Measurements from ENCODE around the gene SLC35D3. TPM values are rescaled to one million over a fixed set of nuclear protein-coding genes. Genes with fewer than 3 reads are reported as not detected.

SLC35D3 gene
- total RNA-seq, 1 experiment from 2014 or later = not detected

DNA sequence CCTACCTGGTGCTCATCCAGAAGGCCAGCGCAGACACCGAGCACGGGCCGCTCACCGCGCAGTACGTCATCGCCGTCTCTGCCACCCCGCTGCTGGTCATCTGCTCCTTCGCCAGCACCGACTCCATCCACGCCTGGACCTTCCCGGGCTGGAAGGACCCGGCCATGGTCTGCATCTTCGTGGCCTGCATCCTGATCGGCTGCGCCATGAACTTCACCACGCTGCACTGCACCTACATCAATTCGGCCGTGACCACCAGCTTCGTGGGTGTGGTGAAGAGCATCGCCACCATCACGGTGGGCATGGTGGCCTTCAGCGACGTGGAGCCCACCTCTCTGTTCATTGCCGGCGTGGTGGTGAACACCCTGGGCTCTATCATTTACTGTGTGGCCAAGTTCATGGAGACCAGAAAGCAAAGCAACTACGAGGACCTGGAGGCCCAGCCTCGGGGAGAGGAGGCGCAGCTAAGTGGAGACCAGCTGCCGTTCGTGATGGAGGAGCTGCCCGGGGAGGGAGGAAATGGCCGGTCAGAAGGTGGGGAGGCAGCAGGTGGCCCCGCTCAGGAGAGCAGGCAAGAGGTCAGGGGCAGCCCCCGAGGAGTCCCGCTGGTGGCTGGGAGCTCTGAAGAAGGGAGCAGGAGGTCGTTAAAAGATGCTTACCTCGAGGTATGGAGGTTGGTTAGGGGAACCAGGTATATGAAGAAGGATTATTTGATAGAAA, 2.0 kb downstream of the SLC35D3 start:
- BruUV-seq (replicated peaks) = no TSS peak
- ChIA-PET RAD21 (ENCODE audit: low non-redundant PET in 1 of 2, low total read pairs in 2 of 2, uncharacterized antibody in 2 of 2, unreplicated experiment in 2 of 2) (no interaction called here), POLR2A (no interaction called here), CTCF (interaction anchor here (1.6 kb wide), 1 partner anchor 80 kb away, joined by 4 read pairs; no protein-coding TSS in a partner anchor)
- no peaks in the 10 kb centered on the region for H3K4me1 ChIP-seq (ENCODE audit: control insufficient read depth in 1 of 2, insufficient read depth in 2 of 2, low read length in 2 of 2)
- no peak overlapping the region for H3K4me2 ChIP-seq (ENCODE audit: low read length)
- no peak overlapping the region for H3K27ac ChIP-seq (ENCODE audit: low read depth, low read length)
- no peak for ATAC-seq
- H3K9ac ChIP-seq (ENCODE audit: low read length) = no peak overlapping the region
- no peaks in the 10 kb centered on the region for H3K27me3 ChIP-seq (ENCODE audit: insufficient read depth, low read length)
- H2AFZ ChIP-seq (ENCODE audit: low read depth, low read length, poor library complexity, severe bottlenecking) = no peak overlapping the region
- H3K79me2 ChIP-seq (ENCODE audit: insufficient read depth, low read length) = no peaks in the 10 kb centered on the region
- no peaks in the 10 kb centered on the region for H4K20me1 ChIP-seq (ENCODE audit: insufficient read depth)
- no peaks in the 10 kb centered on the region for H3K9me2 ChIP-seq (ENCODE audit: insufficient read depth)
- no peak for TF ChIP-seq YY1 (IDR thresholded peaks at IDR 0.05; ENCODE audit: extremely low read depth, insufficient replicate concordance, low read depth, low read length)
- TF ChIP-seq SIN3A (IDR thresholded peaks at IDR 0.05; ENCODE audit: low read depth) = no peak
- no peak for TF ChIP-seq POLR2AphosphoS5 (IDR thresholded peaks at IDR 0.05; ENCODE audit: low read depth, low read length)
- H3K36me3 ChIP-seq (ENCODE audit: control insufficient read depth in 1 of 2, insufficient read depth in 2 of 2, low read length in 2 of 2) = no peaks in the 10 kb centered on the region
- no peak for DNase-seq (ENCODE audit: low read depth, low spot score)
- H3K4me3 ChIP-seq (replicated peaks in 1 of 2; ENCODE audit: low read depth in 1 of 2, low read length in 2 of 2) = no peak overlapping the region
- intact Hi-C loops (cut with micrococcal nuclease) = no loop called here
- no peaks in the 10 kb centered on the region for H3K9me3 ChIP-seq (ENCODE audit: control insufficient read depth in 1 of 2, insufficient read depth in 1 of 2, low read depth in 1 of 2, low read length in 2 of 2)

GRCh38 chr6:136926383-136926782, 4.3 kb downstream of the SLC35D3 start:
- H3K27me3 ChIP-seq (ENCODE audit: insufficient read depth, low read length) = no peaks in the 10 kb centered on the region
- no peak overlapping the region for H2AFZ ChIP-seq (ENCODE audit: low read depth, low read length, poor library complexity, severe bottlenecking)
- no peaks in the 10 kb centered on the region for H4K20me1 ChIP-seq (ENCODE audit: insufficient read depth)
- H3K4me1 ChIP-seq (ENCODE audit: control insufficient read depth in 1 of 2, insufficient read depth in 2 of 2, low read length in 2 of 2) = no peaks in the 10 kb centered on the region
- BruUV-seq (replicated peaks) = no TSS peak
- H3K9ac ChIP-seq (ENCODE audit: low read length) = no peak overlapping the region
- ChIA-PET POLR2A (no interaction called here), RAD21 (ENCODE audit: low non-redundant PET in 1 of 2, low total read pairs in 2 of 2, uncharacterized antibody in 2 of 2, unreplicated experiment in 2 of 2) (no interaction called here), CTCF (interaction anchor here (1.2 kb wide), 1 partner anchor 282 kb away, joined by 3 read pairs; no protein-coding TSS in a partner anchor)
- no peak overlapping the region for H3K27ac ChIP-seq (ENCODE audit: low read depth, low read length)
- H3K9me3 ChIP-seq (ENCODE audit: control insufficient read depth in 1 of 2, insufficient read depth in 1 of 2, low read depth in 1 of 2, low read length in 2 of 2) = no peaks in the 10 kb centered on the region
- no peaks in the 10 kb centered on the region for H3K36me3 ChIP-seq (ENCODE audit: control insufficient read depth in 1 of 2, insufficient read depth in 2 of 2, low read length in 2 of 2)
- intact Hi-C loops (cut with micrococcal nuclease) = loop anchor here (5.0 kb wide), 1 partner anchor 344 kb away; no protein-coding TSS in a partner anchor
- H3K9me2 ChIP-seq (ENCODE audit: insufficient read depth) = no peaks in the 10 kb centered on the region
- no peak for DNase-seq (ENCODE audit: low read depth, low spot score)
- H3K79me2 ChIP-seq (ENCODE audit: insufficient read depth, low read length) = no peaks in the 10 kb centered on the region
- ATAC-seq = no peak
- H3K4me3 ChIP-seq (replicated peaks in 1 of 2; ENCODE audit: low read depth in 1 of 2, low read length in 2 of 2) = no peak overlapping the region
- no peak overlapping the region for H3K4me2 ChIP-seq (ENCODE audit: low read length)
- TF ChIP-seq, protein P1, sequence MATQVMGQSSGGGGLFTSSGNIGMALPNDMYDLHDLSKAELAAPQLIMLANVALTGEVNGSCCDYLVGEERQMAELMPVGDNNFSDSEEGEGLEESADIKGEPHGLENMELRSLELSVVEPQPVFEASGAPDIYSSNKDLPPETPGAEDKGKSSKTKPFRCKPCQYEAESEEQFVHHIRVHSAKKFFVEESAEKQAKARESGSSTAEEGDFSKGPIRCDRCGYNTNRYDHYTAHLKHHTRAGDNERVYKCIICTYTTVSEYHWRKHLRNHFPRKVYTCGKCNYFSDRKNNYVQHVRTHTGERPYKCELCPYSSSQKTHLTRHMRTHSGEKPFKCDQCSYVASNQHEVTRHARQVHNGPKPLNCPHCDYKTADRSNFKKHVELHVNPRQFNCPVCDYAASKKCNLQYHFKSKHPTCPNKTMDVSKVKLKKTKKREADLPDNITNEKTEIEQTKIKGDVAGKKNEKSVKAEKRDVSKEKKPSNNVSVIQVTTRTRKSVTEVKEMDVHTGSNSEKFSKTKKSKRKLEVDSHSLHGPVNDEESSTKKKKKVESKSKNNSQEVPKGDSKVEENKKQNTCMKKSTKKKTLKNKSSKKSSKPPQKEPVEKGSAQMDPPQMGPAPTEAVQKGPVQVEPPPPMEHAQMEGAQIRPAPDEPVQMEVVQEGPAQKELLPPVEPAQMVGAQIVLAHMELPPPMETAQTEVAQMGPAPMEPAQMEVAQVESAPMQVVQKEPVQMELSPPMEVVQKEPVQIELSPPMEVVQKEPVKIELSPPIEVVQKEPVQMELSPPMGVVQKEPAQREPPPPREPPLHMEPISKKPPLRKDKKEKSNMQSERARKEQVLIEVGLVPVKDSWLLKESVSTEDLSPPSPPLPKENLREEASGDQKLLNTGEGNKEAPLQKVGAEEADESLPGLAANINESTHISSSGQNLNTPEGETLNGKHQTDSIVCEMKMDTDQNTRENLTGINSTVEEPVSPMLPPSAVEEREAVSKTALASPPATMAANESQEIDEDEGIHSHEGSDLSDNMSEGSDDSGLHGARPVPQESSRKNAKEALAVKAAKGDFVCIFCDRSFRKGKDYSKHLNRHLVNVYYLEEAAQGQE (IDR thresholded peaks at IDR 0.05; ENCODE audit: low read depth) = no peak
- TF ChIP-seq ZNF274 (IDR thresholded peaks at IDR 0.05; ENCODE audit: low read depth, low read length) = no peak
- TF ChIP-seq ELF1 (IDR thresholded peaks at IDR 0.05; ENCODE audit: borderline replicate concordance, low read depth) = no peak
- no peak for TF ChIP-seq EZH2phosphoT487 (IDR thresholded peaks at IDR 0.05; ENCODE audit: borderline replicate concordance)
- no peak for TF ChIP-seq ZFX (IDR thresholded peaks at IDR 0.05)
- TF ChIP-seq FOSL1 (IDR thresholded peaks at IDR 0.05; ENCODE audit: low read depth) = no peak
- TF ChIP-seq CTCF (IDR thresholded peaks at IDR 0.05 in 2 of 3, conservative IDR thresholded peaks at IDR 0.05 in 1 of 3; ENCODE audit: borderline replicate concordance in 1 of 3, insufficient read depth in 1 of 3, low read depth in 2 of 3, low read length in 2 of 3) = no peak
- no peak for TF ChIP-seq EZH2 (IDR thresholded peaks at IDR 0.05)
- no peak for TF ChIP-seq EGR1 (IDR thresholded peaks at IDR 0.05; ENCODE audit: low read depth)
- TF ChIP-seq JUND (IDR thresholded peaks at IDR 0.05) = no peak
- no peak for TF ChIP-seq SP1 (IDR thresholded peaks at IDR 0.05; ENCODE audit: low read depth)
- TF ChIP-seq CEBPB (IDR thresholded peaks at IDR 0.05; ENCODE audit: low read depth) = no peak
- TF ChIP-seq POLR2AphosphoS5 (IDR thresholded peaks at IDR 0.05; ENCODE audit: low read depth, low read length) = no peak
- TF ChIP-seq TCF7L2 (IDR thresholded peaks at IDR 0.05; ENCODE audit: borderline replicate concordance, extremely low read depth, insufficient read depth, insufficient read length) = no peak

Data from HCT116 (cell line).